Uterus (tissue), 4 donors: Measurements from ENCODE around the gene ABHD6. TPM values are rescaled to one million over a fixed set of nuclear protein-coding genes. Genes with fewer than 3 reads are reported as not detected.

Experiments
- DNase-seq, 2 donors: peaks; one replicate each; pipeline ENCODE4 v3.0.0-alpha.2; 2019 to 2020
- H3K27ac ChIP-seq, 2 donors: fragments of 200-600 bp; sonication (generic); 1 replicate in 1 of 2; 2 replicates in 1 of 2; pipeline ENCODE4 v1.5.1; 2016 to 2018
- H3K27me3 ChIP-seq, 2 donors: fragments of 200-600 bp; sonication (generic); one replicate each; pipeline ENCODE4 v1.5.1; 2018 to 2019; ENCODE audit warnings: control low read depth in 1 of 2
- H3K36me3 ChIP-seq, 2 donors: fragments of 200-600 bp; sonication (generic); one replicate each; pipeline ENCODE4 v1.5.1; 2019; ENCODE audit warnings: control low read depth in 1 of 2
- H3K4me1 ChIP-seq, 2 donors: fragments of 200-600 bp; sonication (generic); one replicate each; pipeline ENCODE4 v1.5.1; 2018 to 2019; ENCODE audit warnings: control low read depth in 1 of 2
- H3K4me3 ChIP-seq, 2 donors: fragments of 200-600 bp; sonication (generic); 1 replicate in 1 of 2; 2 replicates in 1 of 2; pipeline ENCODE4 v1.5.1; 2018 to 2019; ENCODE audit warnings: mild to moderate bottlenecking in 1 of 2
- H3K9me3 ChIP-seq, 2 donors: fragments of 200-600 bp; sonication (generic); one replicate each; pipeline ENCODE4 v1.5.1; 2019; ENCODE audit warnings: control low read depth in 1 of 2
- CTCF ChIP-seq, 4 experiments: fragments of 200-600 bp in 2 of 4; fragments of 450-650 bp in 2 of 4; sonication (generic) in 2 of 4; IDR thresholded peaks; one replicate each; pipeline ENCODE4 v1.5.1; 2016 to 2019; ENCODE audit warnings: antibody characterized with exemption in 4 of 4, mild to moderate bottlenecking in 2 of 4, moderate library complexity in 1 of 4
- POLR2A ChIP-seq, 2 donors: fragments of 450-650 bp; IDR thresholded peaks; one replicate each; pipeline ENCODE4 v1.6.1; 2016; ENCODE audit warnings: antibody characterized with exemption in 2 of 2, mild to moderate bottlenecking in 1 of 2, moderate library complexity in 1 of 2
- intact Hi-C: fragments of 100-400 bp; cut with DNase I; formaldehyde crosslinking; loops from one replicate; pipeline ENCODE4 v1.15.1; 2023; ENCODE audit warnings: low total_unique reads
- total RNA-seq, 4 donors: library from RNA; depleted of rRNA in 3 of 4; stranded (reverse); fragments of >200 nt in 3 of 4; gene quantifications; one replicate each; pipeline versions ENCODE4 v1.1.0 to v1.2.4, GENCODE V29; 2014 to 2023
- donor health status: DM: yes; HTN: yes; CAD: no.

Gene ABHD6
- total RNA-seq, 4 donors from 2014 or later: 6.7 to 20.6 (median 15.8) TPM

- intact Hi-C loops: no loop called here
- Histone ChIP-seq H3K36me3 (no peaks in the 10 kb centered on the region), H3K9me3 (no peaks in the 10 kb centered on the region), H3K4me1 (peaks cover 8 to 14% of the 10 kb centered on the region in 2 donors), H3K27ac (no peak overlapping the region), H3K4me3 (peak overlapping the region in 1 of 2 donors; percentile 59), H3K27me3 (no peaks in the 10 kb centered on the region)
- peak in 1 of 2 donors; percentile 40 for DNase-seq
- TF ChIP-seq CTCF (IDR thresholded peaks at IDR 0.05) (no peak), POLR2A (IDR thresholded peaks at IDR 0.05) (no peak)
Observed at GRCh38 chr3:58308728-58309127, 71.1 kb downstream of the ABHD6 start.

- Histone ChIP-seq H3K36me3 (no peaks in the 10 kb centered on the region), H3K9me3 (no peaks in the 10 kb centered on the region), H3K4me3 (no peak overlapping the region), H3K4me1 (no peaks in the 10 kb centered on the region), H3K27ac (no peak overlapping the region), H3K27me3 (no peaks in the 10 kb centered on the region)
- intact Hi-C loops: no loop called here
- no peak for DNase-seq
- TF ChIP-seq POLR2A (IDR thresholded peaks at IDR 0.05) (no peak), CTCF (IDR thresholded peaks at IDR 0.05) (no peak)
Observed at GRCh38 chr3:58317811-58318210, 80.2 kb downstream of the ABHD6 start.

- no peaks in the 10 kb centered on the region for H3K27me3 ChIP-seq
- H3K4me3 ChIP-seq: no peak overlapping the region
- no peak overlapping the region for H3K27ac ChIP-seq
- H3K4me1 ChIP-seq: no peaks in the 10 kb centered on the region
- intact Hi-C loops: loop anchor here (5.0 to 10.0 kb wide), 2 partner anchors 91 to 313 kb away; no protein-coding TSS in a partner anchor
- no peaks in the 10 kb centered on the region for H3K9me3 ChIP-seq
- DNase-seq: no peak
- no peaks in the 10 kb centered on the region for H3K36me3 ChIP-seq
- TF ChIP-seq CTCF (IDR thresholded peaks at IDR 0.05): no peak
- no peak for TF ChIP-seq POLR2A (IDR thresholded peaks at IDR 0.05)
Observed at GRCh38 chr3:58321791-58322190, 84.2 kb downstream of the ABHD6 start.

- Histone ChIP-seq H3K36me3 (no peaks in the 10 kb centered on the region), H3K9me3 (no peaks in the 10 kb centered on the region), H3K27me3 (no peaks in the 10 kb centered on the region), H3K27ac (no peak overlapping the region), H3K4me1 (no peaks in the 10 kb centered on the region), H3K4me3 (no peak overlapping the region)
- intact Hi-C loops: loop anchor here (5.0 to 10.0 kb wide), 2 partner anchors 90 to 312 kb away; no protein-coding TSS in a partner anchor
- no peak for DNase-seq
- TF ChIP-seq POLR2A (IDR thresholded peaks at IDR 0.05) (no peak), CTCF (IDR thresholded peaks at IDR 0.05) (no peak)
Observed at GRCh38 chr3:58322793-58323192, 85.2 kb downstream of the ABHD6 start.

- Histone ChIP-seq H3K4me3 (no peak overlapping the region), H3K36me3 (no peaks in the 10 kb centered on the region), H3K4me1 (no peaks in the 10 kb centered on the region), H3K27me3 (no peaks in the 10 kb centered on the region), H3K9me3 (no peaks in the 10 kb centered on the region), H3K27ac (no peak overlapping the region)
- no peak for DNase-seq
- intact Hi-C loops: loop anchor here (5.0 to 10.0 kb wide), 2 partner anchors 89 to 311 kb away; no protein-coding TSS in a partner anchor
- TF ChIP-seq POLR2A (IDR thresholded peaks at IDR 0.05) (no peak), CTCF (IDR thresholded peaks at IDR 0.05) (no peak)
Observed at GRCh38 chr3:58323529-58324390, 86.2 kb downstream of the ABHD6 start.
